Stromal cell of bone marrow (primary cell): Measurements from ENCODE around the gene WDR27.

ENCODE experiments used
- DNase-seq: peaks from one replicate; pipeline ENCODE4 v3.0.0-alpha.2; 2012; ENCODE audit warnings: low read depth

The WDR27 gene

DNA sequence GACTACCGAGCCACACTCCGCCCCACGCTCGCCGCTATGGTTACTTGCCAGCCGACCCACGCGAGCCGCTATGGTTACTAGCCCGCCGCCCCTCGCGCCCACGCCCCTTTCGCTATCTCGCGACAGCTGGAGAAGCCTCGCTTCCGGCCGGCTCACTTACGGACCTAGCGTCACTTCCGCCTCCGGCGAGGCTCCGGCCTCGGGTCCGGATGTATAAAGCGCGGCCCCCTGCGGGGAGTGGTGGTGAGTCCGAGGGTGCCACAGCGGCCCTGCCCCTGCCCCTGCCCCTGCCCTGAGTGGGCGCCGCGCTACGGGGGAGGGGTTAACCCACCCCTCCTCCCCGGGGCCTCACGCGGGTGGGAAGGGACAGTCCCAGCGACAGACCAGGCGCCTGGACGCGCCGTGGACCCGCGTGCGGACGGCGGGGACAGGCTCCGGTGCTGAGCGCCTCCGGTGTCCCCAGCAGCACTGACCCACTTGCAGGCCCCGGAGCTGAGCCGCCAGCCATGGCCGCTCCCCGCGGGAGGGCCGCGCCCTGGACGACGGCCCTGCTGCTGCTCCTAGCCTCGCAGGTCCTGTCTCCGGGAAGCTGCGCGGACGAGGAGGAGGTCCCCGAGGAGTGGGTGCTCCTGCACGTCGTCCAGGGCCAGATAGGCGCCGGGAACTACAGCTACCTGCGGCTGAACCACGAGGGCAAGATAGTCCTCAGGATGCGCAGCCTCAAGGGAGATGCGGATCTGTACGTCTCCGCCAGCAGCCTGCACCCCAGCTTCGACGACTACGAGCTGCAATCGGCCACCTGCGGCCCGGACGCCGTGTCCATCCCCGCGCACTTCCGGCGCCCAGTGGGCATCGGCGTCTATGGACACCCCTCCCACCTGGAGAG is at the start of gene WDR27, which contains the start of gene C6orf120:
Gene WDR27 (minus strand): TSS at position 76 of the 886 bp plus-strand sequence. CDS start 13,024 bp downstream, outside the sequence.
Gene C6orf120 (plus strand): TSS at position 173 of the 886 bp plus-strand sequence. CDS start 334 bp downstream, at position 507.
- peak; percentile 91 for DNase-seq

DNA sequence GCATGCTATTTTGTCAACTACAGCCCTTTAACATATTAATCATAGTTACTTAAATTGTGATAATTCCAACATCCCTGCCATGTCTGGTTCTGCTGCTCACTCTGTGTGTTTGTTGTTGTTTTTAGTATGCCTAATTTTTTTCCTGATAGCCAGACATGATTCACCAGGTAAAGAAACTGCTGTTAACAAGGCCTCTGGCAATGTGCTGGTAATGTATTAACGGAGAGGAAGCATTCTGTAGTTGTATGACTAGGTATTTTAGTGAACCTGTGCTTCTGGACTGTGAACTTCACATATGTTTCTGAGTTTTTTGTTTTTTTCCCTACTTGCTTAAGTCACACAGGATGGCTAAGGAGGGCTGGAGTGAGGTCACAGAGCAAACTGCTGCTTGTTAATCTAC is 44.7 kb upstream of the WDR27 start:
- no peak for DNase-seq

DNA sequence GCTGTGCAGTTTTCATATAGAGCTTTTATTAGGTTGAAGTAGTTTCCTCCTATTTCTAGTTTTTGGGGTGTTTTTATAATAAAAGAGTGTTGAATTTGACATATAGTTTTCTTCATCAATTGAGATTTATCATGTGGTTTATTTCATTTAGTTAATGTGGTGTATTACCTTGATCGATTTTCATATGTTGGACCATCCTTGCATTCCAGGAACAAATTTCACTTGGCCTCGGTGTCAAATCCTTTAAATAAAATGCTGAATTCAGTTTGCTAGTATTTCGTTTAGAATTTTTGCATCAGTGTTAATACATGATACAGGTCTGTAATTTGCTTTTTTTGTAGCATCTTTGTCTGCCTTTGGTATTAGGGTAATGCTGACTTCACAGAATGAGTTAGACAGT is 43.6 kb upstream of the WDR27 start:
- DNase-seq = no peak

DNA sequence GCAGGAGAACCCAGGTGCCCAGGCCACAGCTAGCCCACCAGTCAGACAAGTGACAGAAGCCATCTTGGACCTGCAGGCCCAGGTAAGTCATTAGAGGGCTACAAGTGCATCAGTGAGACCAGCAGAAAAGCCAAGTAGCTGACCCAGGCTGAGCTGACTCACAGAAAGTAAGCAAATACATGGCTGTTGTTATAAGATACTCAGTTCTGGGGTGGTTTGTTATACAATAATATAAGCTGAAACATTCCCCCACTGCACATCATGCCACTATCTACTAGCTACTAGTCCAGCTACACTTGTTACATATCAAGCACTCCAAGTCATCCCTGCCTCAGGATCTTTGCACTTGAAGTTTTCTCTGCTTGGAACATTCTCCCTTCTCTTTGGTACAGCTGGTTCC is 39.5 kb upstream of the WDR27 start:
- no peak for DNase-seq

DNA sequence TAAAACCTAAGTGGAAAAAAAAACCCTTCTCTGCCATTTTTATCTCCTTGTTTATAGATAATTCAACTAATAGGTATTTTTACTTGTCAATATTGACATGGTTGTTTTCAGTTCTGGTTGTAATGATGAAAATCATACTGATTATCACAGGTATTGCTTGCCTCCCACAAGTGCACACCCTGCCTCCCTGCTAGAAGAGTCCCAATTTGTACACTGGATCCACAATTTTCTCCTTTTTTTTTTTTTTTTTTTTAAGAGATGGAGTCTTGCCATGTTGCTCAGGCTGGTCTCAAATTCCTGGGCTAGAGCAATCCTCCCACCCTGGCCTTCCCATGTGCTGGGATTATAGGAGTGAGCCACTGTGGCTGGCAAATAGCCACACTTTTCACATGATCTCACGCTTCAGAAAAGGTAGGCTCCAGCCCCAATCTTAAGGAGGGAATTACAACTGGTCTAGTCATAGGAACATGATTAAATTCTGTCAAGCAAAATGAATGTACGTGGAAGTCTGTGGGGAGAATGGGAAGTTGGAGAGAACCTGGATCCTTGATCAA is 37.2 kb upstream of the WDR27 start:
- DNase-seq = no peak

DNA sequence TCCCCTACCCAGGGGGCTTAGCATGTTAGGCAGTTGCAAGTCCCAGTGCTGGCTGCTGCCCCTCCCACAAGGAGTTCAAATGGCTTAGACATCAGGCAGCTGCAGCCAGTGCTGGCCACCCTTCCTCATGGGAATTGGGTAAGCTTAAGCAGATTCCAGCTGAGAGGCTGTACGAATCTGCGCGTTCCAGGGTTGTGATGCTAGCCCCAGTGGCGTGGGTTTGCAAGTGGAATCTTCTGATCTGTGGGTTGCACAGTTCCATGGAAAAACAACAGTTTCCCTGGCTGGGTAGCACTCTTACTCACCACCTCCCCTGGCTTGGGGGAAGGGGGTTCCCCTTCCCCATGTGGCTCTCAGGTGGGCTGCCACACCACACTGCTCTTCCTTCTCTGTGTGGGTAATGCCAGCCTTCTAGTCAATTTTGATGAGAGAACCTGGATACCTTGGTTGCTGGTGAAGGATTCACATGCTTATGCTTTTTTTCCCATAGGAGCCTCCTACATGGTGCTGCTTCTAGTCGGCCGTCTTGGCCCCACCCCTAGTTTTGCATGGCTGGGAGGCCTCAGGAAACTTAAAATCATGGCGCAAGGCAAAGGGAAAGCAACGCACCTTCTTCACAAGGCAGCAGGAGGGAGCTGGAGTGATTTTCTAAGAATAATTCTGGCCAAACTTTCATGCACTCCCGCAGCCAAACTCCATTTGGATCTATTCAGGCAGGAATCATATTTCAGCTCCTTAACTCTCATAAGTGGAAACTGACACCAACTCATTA is 36.6 kb upstream of the WDR27 start:
- no peak for DNase-seq

DNA sequence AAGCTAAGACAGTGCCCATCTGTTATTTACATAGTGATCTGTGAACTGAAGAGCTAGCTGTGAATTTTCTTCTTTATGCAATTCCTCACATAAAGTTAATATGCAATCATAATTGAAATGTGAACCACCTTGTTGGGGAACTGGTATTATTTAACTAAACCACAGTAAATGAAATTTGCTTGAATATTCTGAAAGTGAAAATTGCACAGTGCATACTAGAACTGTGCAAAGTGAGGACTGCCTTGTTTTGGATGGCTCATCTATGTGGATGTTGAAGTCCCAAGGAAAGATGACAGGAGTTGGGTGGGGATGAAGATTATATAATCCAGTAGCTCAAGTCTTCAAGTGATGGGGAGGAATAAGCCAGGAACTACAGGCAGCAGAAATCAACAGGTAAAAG is 28.1 kb upstream of the WDR27 start:
- DNase-seq = no peak

DNA sequence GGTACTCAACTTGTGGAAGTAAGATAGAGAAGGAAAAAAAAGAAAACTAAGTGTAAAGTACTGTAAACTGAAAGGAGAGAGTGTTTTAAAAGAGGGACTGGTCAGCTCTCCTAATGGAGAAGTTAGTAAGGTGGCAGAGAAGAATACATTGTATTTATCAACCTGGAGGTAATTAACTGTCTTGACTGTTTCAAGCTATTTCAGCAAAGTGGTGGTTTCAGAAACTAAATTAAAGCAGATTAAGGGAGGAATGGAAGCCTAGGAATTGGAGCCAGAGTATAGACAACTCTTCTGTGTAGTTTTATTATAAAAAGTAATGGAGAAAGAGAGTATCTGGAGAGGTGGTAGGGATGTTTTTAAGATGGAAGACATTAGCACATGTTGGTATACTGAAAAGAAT is 25.1 kb upstream of the WDR27 start:
- no peak for DNase-seq

DNA sequence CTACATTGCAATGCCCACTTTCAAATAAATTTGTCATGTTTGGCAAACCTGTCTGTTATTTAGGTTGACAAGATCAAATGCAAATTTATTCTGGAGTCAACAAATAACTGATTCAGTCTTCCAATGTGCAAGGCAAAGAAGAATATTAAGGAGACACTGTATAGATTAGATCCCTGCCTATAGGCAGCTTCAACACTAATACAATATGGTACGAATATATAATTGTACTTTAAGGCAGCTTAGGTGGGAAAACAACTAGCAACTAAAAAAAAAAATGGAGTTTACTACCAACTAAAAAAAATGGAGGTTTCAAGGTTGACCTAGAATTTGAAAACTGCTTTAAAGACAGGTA is 24.2 kb upstream of the WDR27 start:
- DNase-seq = no peak

DNA sequence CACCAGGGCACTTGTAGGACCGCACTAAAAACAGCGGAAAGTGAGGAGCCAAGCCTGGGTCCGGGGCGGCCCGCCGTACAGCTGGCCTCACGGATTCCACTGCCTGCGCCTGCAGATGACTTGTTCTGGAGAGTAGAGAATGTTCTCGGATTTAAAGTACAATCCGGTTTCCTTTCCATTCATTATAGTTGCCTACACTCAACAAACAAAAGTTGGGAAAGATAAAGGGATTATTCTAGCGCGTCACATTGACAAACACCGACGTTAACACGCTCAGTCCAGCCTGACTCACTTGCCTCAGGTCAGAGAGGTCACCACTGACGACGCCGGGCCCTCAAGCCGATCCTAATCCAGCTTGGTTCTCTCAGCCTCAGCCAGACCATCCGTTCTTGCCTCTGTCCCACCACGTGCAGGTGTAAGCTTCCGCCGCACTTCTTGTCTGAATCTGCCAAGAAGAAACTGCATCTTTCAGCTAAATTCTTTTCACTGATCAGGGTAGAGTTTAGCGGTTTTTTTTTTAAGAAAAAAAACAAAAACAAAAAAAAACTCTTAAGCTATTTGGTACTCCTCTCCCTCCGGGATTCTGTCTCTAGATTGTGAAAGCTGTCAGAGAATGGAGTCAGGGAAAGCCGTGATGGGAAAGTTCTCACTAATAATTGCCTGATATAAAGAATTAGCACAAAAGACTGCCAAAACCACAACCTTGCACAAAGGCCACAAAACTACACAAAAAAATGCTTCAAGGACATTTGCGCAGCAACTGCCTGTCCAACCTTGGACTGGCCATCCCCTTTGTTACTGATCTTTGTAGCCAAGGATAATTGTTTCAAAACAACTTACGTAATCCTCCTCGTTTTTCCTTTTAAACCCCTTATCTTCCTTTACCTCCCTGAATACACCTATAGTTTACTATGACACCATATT is 23.6 kb upstream of the WDR27 start:
- no peak for DNase-seq

DNA sequence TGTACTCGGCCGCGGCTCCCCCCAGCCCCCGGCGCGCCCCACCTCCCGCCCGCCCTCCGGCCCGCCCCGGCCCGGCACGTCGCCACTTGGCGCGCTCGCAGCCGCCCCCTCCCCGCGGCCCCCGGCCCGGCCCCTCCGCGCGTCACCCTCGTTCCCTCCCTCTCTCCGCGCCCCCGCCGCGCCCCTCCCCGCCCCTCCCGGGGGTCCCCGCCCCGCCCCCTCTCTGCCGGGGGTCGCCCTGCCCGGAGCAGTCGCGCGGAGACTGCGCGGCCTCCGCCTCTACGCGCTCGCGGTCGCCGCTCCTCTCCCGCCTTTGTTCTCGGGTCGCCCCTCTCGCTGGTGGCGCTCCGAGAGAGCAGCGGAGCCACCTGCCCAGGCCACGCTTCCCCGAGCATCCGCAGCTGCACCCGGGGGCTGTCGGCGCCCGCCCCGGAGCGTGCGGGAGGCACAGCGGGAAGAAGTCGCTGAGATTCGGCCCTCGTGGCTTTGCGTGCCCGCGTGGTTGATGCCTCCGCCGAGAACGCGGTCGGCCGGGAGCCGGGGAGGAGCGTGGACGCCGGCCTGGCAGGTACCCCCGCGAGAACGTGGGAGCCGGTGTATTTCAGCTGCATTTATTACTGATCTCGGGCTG is 22.8 kb upstream of the WDR27 start, which contains the start of gene PHF10:
Gene PHF10 (minus strand): TSS at position 7 of the 631 bp plus-strand sequence. CDS start 569 bp downstream, outside the sequence.
- DNase-seq = no peak

DNA sequence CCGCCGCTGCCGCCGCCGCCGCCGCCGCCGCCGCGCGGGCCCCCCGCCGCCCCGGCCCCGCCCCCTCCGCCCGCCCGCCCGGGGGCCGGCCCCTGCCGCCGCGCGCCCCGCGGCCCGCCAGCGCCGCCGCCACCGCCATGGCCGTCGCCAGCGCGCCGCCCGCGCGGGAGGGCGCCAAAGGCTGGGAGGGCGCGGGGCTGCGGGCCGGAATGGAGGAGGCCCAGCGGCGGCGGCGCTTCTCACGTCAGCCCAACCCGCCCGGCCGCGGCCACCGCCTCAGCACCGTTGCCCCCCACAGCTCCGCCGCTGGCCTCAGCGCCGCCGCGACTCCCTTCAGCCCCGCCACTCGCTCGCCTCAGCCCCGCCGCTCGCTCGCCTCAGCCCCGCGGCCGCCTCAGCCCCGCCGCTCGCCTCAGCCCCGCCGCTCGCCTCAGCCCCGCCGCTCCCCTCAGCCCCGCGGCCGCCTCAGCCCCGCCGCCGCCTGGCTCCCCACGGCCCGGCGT is 22.2 kb upstream of the WDR27 start:
- no peak for DNase-seq

DNA sequence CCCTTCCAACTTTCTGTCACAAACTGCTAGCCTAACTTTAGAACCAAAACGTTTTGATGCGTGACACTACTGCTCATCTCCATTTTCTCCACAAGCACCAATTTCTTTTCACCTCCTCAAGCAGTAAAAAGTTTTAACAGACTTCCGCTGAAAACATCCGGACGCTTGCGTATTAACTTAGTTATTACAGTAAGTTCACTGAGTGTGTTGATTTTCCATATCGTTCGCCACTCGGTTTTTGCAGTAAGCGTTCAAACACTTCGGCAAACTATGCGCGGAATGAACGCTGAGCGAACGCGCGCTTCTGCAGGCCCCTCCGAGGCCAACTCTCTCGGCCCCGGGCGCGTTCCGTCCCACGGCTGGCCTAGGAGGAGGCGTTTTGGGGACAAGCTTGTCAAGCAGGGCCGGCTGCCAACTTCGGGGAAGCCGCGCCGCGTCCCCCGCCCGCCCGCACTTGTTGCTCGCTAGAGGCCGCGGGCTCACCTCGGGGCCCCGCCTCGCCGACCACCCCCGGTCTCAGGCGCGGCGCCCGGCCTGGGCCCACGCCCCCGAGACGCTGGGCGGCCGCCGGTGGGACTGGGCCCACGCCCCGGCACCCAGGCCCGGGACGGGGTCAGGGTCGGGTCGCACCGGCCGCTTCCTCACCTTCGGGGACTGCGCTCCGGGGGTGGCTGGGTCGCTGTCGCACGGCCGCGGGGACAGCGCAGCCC is 21.5 kb upstream of the WDR27 start:
- DNase-seq = no peak

DNA sequence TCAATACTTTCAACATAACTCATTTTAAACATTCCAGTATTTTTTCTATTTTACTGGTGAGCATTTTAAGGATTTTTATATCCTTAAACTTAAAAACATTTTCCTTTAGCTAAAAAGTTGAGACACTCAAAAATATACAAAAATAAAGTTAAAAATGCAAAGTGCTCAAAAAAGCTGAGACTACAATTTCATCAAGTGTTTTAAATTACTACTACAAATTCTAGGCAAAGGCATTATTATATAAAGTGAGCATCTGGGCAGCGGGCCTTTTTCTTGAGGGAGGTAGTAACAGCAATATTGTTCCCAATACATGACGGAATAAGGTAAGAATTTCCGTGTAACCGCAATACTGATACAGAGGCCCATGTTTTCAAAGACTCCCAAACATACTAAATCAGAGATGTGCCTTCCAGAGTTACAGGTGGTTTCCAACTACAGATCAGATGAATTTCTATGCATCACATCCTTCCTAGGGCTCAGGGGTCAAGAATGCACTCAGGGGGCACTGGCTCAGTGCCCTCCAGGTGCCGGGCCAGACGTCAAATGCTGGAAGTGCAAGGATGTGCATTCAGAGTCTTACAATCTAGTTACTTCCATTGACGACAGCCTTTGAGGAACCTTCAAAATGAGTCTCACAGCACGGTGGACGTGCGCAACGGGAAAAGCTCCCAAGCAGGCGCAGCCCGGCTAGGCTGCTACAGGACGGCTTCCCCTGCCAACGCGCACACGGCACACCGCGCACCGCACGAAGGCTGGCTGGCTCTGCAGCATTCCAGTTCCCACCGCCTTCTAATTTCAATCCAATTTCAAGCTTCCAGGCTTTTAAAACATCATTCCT is 20.8 kb upstream of the WDR27 start:
- no peak for DNase-seq

DNA sequence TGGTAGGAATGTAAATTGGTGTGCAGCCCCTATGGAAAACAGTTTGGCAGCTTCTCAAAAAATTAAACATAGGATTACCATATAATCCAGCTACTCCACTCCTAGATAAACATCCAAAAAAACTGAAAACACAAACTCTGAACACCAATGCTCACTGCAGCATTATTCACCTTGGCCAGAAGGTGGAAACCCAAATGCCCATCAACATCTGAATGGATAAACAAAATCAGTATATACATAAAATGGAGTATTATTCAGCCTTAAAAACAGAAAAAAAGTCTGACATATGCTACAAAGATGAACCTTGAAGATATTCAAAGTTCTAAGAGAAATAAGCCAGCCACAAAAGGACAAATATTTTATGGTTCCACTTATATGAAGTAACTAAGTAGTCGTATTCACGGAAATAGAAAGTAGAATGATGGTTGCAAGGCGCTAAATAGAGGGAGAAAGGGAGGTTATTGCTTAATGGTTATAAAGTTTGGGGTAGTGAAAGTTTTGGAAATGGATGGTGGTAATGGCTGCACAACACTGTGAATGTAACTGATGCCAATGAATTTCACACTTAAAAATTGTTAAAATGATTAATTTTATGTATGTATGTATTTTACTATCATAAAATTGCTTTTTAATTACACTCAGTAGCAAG is 18.5 kb upstream of the WDR27 start:
- no peak for DNase-seq

DNA sequence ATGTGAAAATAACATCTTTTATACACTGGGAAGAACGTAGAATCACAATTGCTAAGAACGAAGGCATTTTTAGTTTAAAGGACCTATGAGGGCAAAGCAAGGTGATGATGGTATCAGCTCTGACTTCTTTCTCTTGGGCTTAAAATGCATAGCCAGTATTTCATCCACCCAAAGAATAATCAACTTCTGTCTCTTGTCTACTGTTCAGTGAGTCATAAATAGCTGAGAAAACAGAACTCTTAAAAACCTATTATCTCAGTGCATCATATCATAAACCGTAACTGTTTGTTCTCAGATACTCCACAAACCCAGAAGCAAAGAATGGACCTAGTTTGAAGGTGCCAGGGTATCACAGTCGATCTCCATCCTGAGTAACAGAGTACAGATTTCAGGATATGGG is 17.3 kb upstream of the WDR27 start:
- DNase-seq = no peak

DNA sequence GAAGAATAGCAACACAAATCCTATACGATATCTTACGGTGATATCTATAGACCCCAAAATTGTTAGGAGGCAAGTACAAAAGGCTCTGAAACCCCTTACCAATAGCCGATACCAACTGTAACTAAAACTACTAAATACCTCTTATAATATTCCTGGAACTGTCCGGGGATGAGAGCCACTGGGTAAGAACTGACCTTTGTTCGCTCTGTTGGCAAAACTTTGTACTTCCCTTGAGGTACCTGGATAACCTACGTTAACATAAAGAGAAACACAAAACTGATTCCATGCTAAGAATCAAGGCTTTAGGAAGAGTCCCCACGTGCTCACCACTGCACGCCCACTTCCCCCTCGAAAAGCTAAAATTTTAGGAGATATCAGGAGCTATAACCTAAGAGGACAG is 12.8 kb upstream of the WDR27 start:
- DNase-seq = no peak

DNA sequence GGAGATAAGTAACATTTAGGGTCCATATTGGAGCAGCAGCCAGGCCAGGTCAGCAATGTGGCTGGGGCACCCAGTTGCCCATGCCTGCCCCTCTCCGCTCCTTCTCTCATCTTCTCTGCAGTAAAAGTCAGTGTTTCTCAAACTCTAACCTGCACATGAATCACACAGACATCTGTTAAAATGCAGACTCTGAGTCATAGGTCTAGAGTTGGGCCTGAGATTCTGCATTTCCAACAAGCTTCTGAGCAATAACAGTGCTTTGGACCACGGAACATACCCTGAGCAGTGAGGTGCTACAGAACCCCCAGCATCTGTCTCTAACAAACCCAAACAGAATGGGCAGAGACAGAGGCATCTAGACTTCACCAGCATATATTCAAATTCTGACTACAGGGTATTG is 12.3 kb upstream of the WDR27 start:
- no peak for DNase-seq

DNA sequence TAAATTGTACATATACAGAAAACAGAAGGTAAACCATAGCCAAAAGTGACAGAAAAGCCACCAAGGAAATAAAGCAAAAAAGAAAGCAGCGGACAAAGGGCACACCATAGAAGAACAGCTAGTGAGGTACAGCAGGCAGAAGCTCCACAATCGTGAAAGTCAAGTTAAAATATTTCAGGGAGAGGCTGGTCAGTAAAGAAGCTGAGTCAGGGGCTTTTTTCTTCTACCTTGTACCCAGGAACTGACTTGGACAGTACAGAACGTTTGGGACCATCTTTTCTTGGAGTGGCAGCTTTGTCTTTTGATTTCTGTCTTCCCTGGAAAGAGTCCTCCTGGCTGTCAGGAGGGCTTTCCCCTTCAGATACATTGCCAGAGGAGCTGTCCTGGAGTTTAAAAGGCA is 8.2 kb upstream of the WDR27 start:
- no peak for DNase-seq
